Lung microvascular endothelial cell (primary cell): Measurements from ENCODE around the gene CAMSAP2. TPM values are rescaled to one million over a fixed set of nuclear protein-coding genes. Genes with fewer than 3 reads are reported as not detected.
A peak's percentile ranks its signal among the peaks of the same experiment; 100 is the strongest.

ENCODE experiments used
- DNase-seq, 2 donors: peaks; one replicate each; pipeline versions ENCODE4 v3.0.0 to v3.0.0-alpha.2; 2010; ENCODE audit warnings: low read depth in 2 of 2
- total RNA-seq: library from RNA; depleted of rRNA; stranded (reverse); fragments of >200 nt; gene quantifications from 2 replicates; pipeline ENCODE4 v1.2.1, GENCODE V29; 2014

The CAMSAP2 gene
- total RNA-seq, 1 donor from 2014 or later, result 26.0 TPM

DNA sequence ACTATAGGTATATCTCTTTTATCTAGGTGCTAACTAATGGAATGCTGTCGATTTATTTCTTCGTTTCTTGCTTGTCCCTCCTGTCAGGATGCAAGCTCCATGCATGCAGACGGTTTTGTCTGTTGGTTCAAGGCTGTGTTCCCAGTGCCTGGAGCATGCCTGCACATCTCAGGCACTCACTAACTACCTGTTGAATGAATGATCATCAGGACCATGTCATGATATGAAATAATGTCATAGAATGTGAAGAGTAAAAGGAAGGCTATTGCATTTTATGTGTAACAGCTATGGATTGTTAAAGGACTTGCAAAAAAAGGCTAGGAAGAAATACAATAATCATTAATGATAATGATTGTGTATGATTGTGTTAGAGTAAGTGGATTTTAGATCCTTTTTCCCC, 138.3 kb downstream of the CAMSAP2 start:
- DNase-seq, result no peak

DNA sequence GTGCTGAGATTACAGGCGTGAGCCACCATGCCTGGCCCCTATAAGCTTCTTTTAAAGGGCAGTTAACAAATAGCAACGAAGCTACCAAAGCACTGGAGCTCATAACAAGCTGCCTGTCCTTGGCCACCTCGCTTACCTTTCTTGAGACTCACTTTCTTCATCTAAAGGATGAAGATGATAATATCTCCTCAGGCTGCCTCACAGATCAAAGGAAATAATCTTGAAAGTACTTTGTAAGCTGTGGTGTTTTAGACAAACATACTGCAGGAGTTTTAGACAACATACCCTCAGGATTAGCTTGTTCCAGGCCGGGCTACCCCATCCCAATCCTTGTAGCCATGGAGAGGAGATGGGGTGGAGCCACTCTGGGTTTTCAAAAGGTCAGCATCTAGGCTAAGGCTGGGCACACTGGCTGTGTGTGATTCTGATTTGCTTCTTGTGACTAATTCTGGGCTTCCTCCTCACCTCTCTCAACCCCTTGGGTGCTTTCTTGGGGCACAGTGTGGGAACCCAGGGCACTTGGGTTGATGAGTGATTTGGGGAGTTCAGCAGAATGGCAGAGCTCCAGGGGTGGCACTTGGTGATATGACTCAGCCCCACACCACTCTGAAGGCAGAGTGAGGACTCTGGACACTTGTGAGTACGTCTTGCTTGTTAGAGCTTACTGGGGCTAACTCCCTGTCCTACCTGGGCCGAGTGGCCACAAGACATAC, 139.3 kb downstream of the CAMSAP2 start:
- no peak for DNase-seq

DNA sequence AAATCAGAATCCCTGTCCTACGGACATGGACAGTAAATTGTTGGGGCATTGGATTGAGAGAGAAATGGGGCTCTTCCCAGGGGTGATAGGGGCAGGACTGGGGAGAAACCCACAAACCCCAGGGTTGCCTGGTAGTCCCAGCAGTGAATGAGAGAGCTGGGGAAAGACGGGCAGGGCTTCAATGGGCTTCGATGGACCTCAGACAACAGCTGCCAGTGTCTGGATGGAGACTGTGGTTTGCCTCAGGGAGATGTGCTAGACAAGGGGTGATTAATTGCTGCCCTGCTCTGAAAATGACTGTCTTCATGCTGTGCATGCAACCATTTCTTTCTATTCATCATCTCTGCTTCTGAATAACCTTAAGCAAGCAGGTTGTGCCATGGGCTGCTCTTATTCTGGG, 141.5 kb downstream of the CAMSAP2 start:
- DNase-seq, result no peak

DNA sequence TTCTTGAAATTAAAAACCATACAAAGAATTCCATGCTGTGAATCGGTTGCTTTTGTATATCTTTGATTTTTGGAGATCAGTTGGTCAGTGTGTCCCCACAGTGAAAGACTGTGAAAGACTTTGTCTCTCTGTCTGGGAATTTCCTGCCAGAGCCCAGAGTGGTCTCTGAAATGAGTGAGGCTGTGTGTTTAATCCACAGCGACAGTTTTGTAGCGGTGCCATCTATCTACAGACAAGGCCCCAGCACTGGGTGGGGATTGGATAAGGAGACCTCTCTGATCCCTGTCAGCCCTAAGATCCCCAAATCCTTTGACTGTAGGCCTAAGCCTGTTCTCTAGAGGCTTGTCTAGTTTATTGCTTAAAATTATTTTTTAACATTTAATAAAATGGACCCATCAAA, 144.4 kb downstream of the CAMSAP2 start:
- no peak for DNase-seq

DNA sequence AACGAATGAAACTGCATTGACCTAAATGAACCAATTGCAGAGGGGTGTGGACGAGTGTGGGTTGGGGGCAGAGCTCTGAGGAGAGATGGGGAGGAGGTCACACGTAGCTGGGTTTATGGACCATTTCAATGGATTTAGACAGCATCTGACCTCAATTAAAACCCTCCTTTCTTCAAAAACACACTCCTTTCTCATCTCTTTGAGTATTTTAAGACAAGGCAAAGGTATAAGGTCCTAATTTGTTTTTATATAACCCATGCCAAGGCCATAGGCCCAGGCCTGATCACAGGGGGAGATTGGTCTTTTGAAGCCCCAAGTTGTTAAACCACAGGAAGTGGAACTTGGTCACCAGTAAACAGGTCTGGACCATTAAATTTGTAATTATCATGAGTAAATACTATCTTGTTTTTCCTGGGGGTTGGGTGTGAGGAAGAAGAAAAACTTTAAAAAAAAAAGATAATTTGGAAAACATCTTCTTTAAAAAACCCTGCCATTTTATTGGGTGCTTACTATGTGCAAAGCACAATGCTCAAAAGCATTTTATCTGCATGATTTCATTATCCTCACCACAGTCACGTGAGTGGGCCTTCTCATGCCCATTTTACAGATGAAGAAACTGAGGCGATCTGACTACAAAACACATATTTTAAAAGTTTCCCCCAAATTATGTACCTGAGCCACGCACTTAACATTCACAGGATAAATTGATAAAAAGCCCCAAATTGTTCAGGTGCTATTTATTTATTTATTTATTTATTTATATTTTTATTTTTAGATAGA, 147.1 kb downstream of the CAMSAP2 start:
- DNase-seq, result no peak

DNA sequence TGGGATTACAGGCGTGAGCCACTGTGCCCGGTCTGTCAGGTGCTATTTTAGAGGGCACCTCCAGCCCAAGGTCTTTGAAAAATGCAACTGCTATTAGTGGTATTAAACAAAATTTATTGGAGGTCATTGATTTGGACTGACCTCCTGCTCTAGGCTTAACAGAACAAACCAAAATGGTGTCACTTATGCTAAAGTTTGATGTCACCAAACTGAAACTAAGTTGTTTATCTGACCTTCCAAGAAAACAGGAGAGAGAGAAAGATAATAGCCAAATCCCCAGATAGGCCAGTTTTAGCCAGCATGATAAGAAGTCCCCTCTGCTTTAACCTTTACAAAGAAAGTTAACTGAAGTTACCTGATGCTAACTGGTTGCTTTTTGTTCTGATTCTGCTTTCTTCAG, 147.9 kb downstream of the CAMSAP2 start:
- DNase-seq, result no peak

DNA sequence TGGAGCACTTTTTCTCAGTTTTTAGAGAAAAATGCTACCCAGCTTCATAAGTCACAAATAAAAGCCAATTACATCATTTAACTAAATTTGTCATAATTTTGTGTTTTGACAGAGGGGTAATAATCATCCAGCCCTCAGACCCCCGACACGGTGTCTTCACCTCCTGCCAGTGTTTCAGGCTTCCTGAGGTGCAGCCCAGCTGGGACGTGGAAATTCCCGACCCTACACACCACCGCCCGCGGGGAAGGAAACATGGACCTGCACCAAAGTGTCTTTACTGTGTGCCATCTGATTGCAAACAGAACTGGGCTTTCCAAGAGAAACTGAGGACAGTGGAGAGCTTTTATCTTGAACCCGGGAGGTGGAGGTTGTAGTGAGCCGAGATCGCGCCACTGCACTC, 148.3 kb downstream of the CAMSAP2 start:
- no peak for DNase-seq

DNA sequence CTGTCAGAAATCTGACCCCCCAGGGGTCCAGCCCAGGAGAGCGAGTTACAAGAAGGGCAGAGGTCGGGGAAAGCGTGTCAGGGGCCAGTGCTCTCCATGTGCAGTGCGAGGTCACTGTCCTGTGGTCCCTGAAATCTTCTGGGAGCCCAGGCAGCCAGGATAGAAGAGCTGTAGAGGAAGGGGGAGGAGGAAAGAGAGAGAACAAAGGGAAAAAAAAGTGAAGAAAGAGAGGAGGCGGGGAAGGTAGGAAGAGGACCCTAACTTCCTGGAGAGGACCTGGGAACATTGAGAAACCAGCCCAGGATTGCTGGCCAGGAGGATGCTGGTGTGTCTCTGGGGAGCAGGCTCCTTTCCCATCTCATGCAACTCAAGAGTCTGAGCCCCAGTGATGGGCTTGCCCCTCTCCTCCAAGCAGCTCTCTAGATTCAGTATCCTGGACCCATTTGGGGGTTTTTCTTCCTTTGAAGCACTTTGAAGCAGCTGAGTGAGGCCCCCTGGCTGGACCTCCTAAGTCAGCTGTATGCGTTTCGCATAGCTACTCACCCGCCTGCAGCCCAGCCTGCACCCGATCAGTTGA, 149.2 kb downstream of the CAMSAP2 start:
- DNase-seq, result no peak

DNA sequence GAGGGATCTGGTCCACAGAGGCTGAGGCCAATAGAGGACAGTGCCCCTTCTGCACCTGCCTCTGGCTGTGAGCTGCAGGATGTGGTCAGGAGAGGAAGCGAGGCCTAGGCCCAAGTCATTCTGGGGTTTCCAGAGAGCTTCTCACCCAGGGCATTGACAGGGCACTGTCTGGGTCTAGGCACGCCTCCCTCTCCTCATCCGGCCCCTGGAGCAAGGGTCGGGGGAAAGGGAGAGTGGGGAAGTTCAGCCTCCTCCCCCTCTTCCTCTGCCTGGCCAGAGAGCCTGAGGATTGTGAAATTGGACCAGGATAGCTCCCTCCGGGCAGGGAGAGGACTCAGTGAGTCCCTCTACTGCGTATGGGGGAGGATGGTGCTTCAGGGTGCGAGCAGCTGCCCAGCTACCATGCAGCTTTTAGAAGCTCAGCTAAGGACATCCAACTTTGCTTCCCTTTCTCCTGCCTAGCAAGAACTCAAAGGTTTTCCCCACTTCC, 149.7 kb downstream of the CAMSAP2 start:
- no peak for DNase-seq

DNA sequence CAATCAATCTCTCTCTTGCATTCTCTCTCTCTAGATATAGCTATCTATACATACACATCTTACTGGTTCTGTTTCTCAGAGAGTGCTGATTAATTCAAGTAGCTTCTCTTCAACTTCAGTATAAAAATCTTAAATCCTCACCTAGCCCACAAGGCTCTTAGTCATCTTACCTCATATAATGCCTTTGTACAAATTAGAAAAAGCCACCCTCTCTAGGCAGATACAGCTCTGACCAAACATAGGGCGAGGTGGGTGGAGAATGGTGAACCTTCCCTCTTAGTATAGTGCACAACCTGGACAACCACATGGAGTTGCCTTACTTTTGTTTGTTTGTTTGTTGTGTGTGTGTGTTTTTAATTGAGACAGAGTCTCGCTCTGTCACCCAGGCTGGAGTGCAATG, 150.9 kb downstream of the CAMSAP2 start:
- DNase-seq, result no peak

DNA sequence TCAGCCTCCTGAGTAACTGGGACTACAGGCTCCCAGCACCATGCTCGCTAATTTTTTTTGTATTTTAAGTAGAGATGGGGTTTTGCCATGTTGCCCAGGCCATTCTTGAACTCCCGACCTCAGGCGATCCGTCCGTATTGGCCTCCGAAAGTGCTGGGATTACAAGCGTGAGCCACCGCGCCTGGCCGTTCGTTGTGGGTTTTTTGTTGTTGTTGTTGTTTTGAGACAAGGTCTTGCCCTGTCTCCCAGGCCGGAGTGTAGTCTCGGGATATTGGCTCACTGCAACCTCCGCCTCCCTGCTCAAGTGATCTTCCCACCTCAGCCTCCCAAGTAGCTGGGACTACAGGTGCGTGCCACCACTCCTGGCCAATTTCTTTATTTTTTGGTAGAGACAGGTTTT, 151.3 kb downstream of the CAMSAP2 start:
- DNase-seq, result no peak

DNA sequence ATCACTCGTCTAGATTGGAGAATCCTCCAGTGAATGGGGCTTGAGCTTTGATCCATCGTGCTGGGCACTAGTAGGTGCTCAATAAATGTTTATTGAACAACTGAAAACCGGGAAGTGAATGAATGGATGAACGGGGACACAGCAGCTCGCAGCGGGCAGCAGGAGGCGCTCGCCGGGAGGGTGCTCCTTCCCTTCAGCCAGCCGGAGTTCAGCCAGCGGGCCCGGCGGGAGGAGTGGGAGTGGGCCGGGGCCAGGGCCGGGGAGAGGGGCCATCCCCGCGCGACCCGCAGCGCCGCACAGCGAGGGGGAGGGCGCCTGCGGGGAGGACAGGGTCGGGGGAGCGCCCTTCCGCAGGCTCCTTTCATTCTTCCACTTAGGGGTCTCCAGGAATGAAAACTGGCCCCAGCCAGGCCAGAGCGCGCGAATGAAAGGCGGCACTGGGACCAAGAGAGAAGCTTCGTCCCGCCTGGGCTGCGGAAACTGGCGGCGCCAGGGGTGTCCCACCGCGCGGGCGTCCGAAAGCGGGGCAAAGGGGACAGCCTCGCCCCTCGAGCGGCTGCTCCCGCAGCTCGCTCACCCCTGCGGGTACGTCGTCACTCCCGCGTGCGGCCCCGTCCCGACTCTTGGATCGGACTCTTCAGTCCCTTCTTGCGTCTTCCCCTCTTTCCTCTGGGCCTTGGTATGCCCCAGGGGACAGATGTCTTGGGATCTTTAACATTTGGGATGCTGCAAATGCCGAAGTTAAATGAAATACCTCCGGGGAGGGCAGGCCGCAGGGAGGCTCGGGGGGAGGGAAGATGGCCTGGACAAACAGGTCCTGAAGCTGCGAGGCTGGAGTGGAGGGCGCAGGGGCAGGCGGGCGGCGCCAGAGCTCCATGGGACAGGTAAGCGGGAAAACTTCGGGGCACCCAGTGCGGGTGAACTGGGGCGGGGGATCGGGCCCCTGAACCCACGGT, 152.4 kb downstream of the CAMSAP2 start:
- DNase-seq, result peak in 1 of 2 donors; percentile 18

DNA sequence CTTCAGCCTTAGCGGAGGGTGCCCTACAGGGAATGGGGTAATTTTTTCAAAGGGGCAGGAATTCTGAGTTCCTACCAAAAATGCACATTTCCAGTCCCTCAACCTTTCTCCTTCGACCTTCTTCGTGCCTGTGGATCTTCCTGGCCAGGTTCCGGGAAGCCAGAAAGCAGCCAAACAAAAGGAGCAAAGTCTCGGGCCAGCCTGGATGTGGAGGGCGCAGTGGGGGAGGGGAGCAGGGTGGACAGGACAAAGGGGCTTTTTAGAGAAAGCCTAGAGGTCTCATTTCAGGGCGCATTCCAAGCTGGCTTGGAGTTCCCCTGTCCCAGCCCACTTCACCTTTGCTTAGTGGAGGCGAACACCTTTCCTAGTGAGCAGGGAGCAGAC, 153.1 kb downstream of the CAMSAP2 start:
- DNase-seq, result no peak

DNA sequence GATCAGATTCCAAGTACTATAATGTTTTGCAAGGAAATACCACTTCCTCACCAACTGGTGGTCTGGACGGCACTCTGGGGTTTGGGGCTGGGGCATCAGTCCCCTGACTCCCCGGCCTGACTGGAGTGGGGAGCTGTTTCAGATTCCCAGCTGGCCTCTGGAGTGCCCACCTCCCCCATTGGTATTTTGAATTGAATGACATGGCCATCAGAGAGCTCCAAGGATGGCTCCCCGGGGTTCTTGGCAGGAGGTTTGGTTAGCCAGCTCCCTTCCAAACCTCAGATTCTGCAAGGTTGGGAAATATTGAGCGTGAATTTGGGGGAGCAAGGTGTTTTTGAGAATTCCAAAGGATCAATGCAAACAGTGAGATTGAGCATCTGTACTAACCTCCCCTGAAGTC, 153.9 kb downstream of the CAMSAP2 start:
- no peak for DNase-seq

DNA sequence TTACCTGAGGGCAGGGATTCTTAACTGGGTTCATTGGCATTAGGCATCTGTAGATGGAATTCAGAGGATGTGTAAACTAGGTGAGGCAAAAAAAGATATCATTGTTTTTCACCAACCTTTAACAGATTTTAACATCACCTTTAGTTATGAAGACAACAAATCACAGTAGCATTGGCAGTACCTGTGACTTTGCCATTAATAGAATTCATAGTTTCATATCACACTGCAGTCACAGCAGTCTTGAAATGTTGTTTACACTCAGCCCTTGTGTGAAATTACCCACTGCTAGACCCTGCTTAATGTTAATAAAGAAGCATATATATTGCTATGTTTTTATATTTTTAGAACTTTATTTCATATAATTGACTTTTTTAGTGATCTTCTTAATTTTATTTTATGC, 154.3 kb downstream of the CAMSAP2 start:
- no peak for DNase-seq

DNA sequence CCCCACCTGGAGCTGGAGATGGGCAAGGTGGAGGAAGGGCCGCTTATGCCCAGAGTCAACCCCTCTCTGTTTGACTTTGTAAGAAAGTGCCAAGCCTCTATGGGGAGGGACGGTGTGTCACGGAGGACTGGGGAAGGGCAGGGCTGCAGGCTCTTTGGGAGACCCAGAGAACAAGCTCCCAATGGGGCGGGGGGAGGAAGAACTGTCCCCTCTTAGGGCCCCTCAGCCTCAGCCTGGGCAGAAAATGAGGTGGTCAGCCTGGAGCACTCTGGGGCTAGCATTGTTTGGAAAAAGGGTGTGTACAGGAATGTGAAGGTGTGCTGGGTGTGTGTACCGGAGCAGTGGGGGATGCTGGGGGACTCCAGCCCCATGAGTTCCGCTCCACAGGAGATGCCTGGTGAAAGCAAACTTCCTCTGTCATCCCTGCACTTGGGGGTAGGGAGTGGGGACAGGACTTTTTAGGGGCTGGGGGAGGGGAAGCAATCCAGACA, 154.8 kb downstream of the CAMSAP2 start:
- DNase-seq, result no peak

DNA sequence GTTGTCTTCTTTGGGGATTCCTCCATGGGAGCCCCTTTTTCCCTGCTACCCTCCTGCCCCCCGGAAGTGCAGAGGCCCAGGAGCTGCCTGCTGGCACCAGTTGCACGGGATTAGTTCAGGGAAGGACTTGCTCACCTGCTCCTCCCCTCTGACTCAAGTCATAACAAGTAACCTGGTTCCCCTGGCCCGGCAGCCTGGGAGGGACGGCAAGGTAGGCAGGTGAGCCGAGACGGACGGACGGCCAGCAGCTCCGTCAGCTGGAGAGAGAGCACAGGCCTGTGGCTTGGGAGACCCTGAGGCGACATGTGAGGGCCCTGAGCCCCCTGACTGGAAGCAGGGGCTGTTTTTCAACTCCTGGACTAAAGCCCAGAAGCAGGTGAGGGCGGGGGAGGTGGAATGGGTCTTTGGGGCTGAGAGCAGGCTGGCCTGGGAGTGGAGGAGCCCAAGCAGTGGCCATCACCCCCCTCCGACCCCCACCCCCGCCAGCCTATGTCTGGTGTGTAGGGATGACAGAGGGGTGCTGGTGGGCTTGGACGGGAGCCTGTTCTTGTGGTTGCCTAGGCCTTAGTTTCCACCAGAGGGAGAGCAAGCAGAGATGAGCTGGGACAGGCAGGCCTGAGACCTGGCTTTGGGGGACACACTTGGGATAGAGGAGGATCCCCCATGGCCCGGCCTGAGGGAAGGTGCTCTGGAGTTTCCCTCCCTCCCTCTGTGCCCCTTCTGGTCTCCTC, 156.2 kb downstream of the CAMSAP2 start, which contains the start of gene INAVA:
Gene INAVA, plus strand, starts transcription at position 189 of the 731 bp plus-strand sequence. CDS start 3,501 bp downstream, outside the sequence.
- DNase-seq, result no peak

DNA sequence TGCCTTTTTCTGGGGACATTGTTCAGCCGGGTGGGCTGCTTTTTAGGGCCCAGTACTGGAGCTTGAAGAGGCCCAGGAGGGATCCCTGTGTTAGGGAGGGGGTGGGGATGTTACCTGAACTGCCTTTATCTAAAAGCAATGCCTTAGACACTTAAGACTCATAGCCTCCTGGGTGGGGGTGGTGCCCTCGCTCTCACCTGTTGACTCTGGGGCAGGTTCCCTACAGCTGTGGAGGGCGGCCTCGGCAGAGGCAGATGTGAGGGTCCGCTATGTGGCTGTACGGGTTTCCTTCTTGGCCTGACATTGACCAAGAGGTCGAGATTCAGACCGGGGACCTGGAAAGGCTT, 156.7 kb downstream of the CAMSAP2 start:
- DNase-seq, result no peak

DNA sequence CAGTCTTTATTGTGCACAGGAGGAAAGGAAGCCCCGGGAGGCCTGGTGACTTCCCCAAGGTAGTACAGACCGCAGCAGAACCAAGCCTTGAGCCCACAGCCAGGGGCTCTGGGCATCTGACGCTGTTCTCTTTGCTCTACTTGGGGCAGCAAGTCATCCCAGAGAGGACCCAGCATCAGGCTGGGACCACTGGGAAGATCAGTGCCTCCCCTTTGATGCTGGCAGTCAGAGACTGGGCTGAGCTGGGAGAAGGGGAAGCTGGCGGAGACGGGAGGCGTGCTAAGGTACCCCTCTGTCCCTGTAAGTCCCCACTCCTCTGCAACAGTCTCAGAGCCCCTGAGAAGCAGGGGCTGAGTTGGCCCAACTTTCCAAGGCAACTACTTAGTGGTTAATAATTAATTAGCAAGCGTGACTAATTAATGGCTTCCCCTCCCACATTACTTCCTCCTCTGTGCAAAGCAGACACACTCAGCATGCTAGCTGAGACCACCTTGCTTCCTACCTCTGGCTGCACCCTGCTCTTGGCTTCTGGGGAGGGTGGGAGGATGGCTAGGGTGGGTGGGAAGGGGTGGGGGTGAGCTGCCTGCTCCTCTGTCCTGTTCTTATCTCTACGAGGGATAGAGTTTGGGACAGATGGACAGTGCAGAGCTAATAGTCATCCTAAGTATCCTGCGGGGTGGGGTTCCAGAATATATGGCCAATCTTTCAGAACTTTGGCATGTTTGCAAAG, 157.3 kb downstream of the CAMSAP2 start:
- DNase-seq, result no peak
